MCF 10A (cell line): ENCODE measurements around the gene RCAN2. TPM values are rescaled to one million over a fixed set of nuclear protein-coding genes. Genes with fewer than 3 reads are reported as not detected.
A peak's percentile ranks its signal among the peaks of the same experiment; 100 is the strongest.

Experiments
- BruUV-seq: library from RNA; stranded (reverse); fragments of 400-500 nt; replicated peaks from 2 replicates; lab custom pipeline; 2021; lab: Mats Ljungman, UMichigan
- CTCF ChIA-PET: fragments of 300-600 bp; sonication (Branson Sonifier 250); formaldehyde crosslinking; extraction: SDS; loops from one replicate; lab custom pipeline; 2021; ENCODE audit warnings: antibody characterized with exemption, inconsistent platforms; lab: Yijun Ruan, JAX
- POLR2A ChIA-PET: fragments of 300-600, 350-650 bp; sonication (Branson Sonifier 250); formaldehyde crosslinking; extraction: SDS; loops from one replicate; lab custom pipeline; 2020; ENCODE audit warnings: antibody characterized with exemption, inconsistent platforms; lab: Yijun Ruan, JAX
- DNase-seq: peaks from one replicate; pipeline ENCODE4 v3.0.0-alpha.2; 2018; ENCODE audit not compliant: unreplicated experiment
- H3K27ac Mint-ChIP-seq: one replicate; pipeline ENCODE4 v1.8.0; 2022; ENCODE audit warnings: mild to moderate bottlenecking, low read depth, mixed read lengths; ENCODE audit not compliant: unreplicated experiment
- H3K27me3 Mint-ChIP-seq: one replicate; pipeline ENCODE4 v1.8.0; 2022; ENCODE audit warnings: mixed read lengths; ENCODE audit not compliant: insufficient read depth, unreplicated experiment
- H3K36me3 Mint-ChIP-seq: one replicate; pipeline ENCODE4 v1.8.0; 2022; ENCODE audit warnings: mild to moderate bottlenecking, moderate library complexity, mixed read lengths; ENCODE audit not compliant: insufficient read depth, unreplicated experiment
- H3K4me1 Mint-ChIP-seq: one replicate; pipeline ENCODE4 v1.8.0; 2022; ENCODE audit warnings: mixed read lengths; ENCODE audit not compliant: insufficient read depth, unreplicated experiment
- H3K4me3 Mint-ChIP-seq: one replicate; pipeline ENCODE4 v1.8.0; 2022; ENCODE audit warnings: mild to moderate bottlenecking, moderate library complexity, mixed read lengths; ENCODE audit not compliant: unreplicated experiment
- H3K9me3 Mint-ChIP-seq: one replicate; pipeline ENCODE4 v1.8.0; 2022; ENCODE audit warnings: mixed read lengths; ENCODE audit not compliant: unreplicated experiment
- intact Hi-C: fragments of 100-400 bp; cut with micrococcal nuclease; formaldehyde crosslinking; loops from 2 replicates; pipeline ENCODE4 v1.14.1; 2022
- total RNA-seq: library from RNA; stranded (reverse); gene quantifications from 2 replicates; pipeline ENCODE4 v1.2.3, GENCODE V29; 2022
- TF ChIP-seq, protein P1 (sequence below): fragments of 200-600 bp; IDR thresholded peaks from one replicate; pipeline ENCODE4 v1.8.0; 2022; ENCODE audit warnings: antibody characterized with exemption, mild to moderate bottlenecking; ENCODE audit not compliant: unreplicated experiment

RCAN2 gene
- total RNA-seq, 1 experiment from 2014 or later: 0.09 TPM

DNA sequence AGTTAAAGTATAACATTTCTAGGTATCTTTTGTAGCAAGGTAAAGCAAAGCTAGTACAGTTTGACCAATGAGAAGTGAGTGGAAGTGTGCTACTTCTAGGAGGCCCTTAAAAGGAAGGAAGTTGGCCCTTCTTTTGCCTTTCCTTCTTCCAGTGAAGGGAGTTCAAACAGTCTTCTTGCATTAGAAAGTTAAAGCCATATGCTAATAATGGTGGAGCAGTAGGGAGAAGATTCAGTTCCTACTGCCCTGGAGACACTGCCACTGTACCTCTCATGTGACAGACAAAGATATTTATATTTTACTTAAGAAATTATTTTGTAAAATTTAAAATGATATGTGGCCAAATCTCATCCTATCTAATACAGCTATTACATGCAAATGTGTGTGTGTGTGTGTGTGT lies 26.0 kb upstream of the RCAN2 start:
- Mint-ChIP-seq H3K27ac (no peak overlapping the region), H3K36me3 (no peaks in the 10 kb centered on the region), H3K27me3 (peaks cover 12% of the 10 kb centered on the region), H3K4me3 (no peak overlapping the region), H3K9me3 (no peaks in the 10 kb centered on the region), H3K4me1 (no peaks in the 10 kb centered on the region)
- DNase-seq: no peak
- ChIA-PET POLR2A (interaction anchor here (0.5 to 0.6 kb wide), 2 partner anchors 10 to 551 kb away, joined by 3 read pairs; no protein-coding TSS in a partner anchor), CTCF (no interaction called here)
- no TSS peak for BruUV-seq
- intact Hi-C loops: no loop called here
- TF ChIP-seq, protein P1, sequence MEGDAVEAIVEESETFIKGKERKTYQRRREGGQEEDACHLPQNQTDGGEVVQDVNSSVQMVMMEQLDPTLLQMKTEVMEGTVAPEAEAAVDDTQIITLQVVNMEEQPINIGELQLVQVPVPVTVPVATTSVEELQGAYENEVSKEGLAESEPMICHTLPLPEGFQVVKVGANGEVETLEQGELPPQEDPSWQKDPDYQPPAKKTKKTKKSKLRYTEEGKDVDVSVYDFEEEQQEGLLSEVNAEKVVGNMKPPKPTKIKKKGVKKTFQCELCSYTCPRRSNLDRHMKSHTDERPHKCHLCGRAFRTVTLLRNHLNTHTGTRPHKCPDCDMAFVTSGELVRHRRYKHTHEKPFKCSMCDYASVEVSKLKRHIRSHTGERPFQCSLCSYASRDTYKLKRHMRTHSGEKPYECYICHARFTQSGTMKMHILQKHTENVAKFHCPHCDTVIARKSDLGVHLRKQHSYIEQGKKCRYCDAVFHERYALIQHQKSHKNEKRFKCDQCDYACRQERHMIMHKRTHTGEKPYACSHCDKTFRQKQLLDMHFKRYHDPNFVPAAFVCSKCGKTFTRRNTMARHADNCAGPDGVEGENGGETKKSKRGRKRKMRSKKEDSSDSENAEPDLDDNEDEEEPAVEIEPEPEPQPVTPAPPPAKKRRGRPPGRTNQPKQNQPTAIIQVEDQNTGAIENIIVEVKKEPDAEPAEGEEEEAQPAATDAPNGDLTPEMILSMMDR: no peak

DNA sequence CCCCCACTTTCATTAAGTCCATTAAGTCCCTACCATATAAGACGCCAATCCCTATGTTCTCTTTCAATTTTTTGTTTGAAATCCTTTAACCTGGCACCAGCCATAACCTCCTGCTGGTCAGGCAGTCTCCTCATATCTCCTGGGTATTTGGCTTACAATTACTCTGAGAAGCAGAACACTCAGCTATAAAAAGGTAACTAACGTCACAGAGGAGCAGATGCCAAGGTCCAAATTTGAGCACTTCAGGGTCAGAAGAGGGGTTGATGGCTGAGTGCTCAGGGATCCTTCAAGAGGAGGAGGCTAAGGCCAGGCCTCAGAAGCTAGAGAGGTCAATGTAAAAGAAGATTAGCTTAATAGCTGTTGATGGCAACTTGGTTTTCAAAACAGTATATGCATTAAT lies 22.3 kb upstream of the RCAN2 start:
- peaks cover 12% of the 10 kb centered on the region for H3K27me3 Mint-ChIP-seq
- H3K36me3 Mint-ChIP-seq: no peaks in the 10 kb centered on the region
- no TSS peak for BruUV-seq
- DNase-seq: no peak
- TF ChIP-seq, protein P1: no peak
- ChIA-PET POLR2A (interaction anchor here (0.6 kb wide), 1 partner anchor 140 kb away, joined by 3 read pairs; no protein-coding TSS in a partner anchor), CTCF (interaction anchor here (0.6 kb wide), 1 partner anchor 464 kb away, joined by 3 read pairs; no protein-coding TSS in a partner anchor)
- intact Hi-C loops: no loop called here
- H3K27ac Mint-ChIP-seq: no peak overlapping the region
- peaks cover 14% of the 10 kb centered on the region for H3K4me1 Mint-ChIP-seq
- no peaks in the 10 kb centered on the region for H3K9me3 Mint-ChIP-seq
- no peak overlapping the region for H3K4me3 Mint-ChIP-seq

- Mint-ChIP-seq H3K4me1 (peaks cover 14% of the 10 kb centered on the region), H3K27ac (no peak overlapping the region), H3K9me3 (no peaks in the 10 kb centered on the region), H3K36me3 (no peaks in the 10 kb centered on the region), H3K27me3 (peaks cover 8% of the 10 kb centered on the region), H3K4me3 (no peak overlapping the region)
- ChIA-PET CTCF (no interaction called here), POLR2A (no interaction called here)
- DNase-seq: no peak
- intact Hi-C loops: no loop called here
- BruUV-seq: no TSS peak
- TF ChIP-seq, protein P1: no peak
These were observed 20.1 kb upstream of the RCAN2 start for GRCh38 chr6:46511320-46511719.

GRCh38 chr6:46510651-46511050 lies 19.4 kb upstream of the RCAN2 start:
- Mint-ChIP-seq H3K9me3 (no peaks in the 10 kb centered on the region), H3K4me1 (peaks cover 14% of the 10 kb centered on the region), H3K4me3 (no peak overlapping the region), H3K27ac (no peak overlapping the region), H3K36me3 (no peaks in the 10 kb centered on the region), H3K27me3 (peaks cover 2% of the 10 kb centered on the region)
- no TSS peak for BruUV-seq
- intact Hi-C loops: no loop called here
- peak; percentile 67 for DNase-seq
- TF ChIP-seq, protein P1: no peak
- ChIA-PET CTCF (interaction anchor here (0.7 kb wide), 1 partner anchor 9 kb away, joined by 3 read pairs; no protein-coding TSS in a partner anchor), POLR2A (no interaction called here)
